GM21786 (cell line): Measurements from ENCODE around the gene CLPSL1.
A peak's percentile ranks its signal among the peaks of the same experiment; 100 is the strongest.
"Not testable (repeated sequence)": the region's sequence is repeated elsewhere in the genome, so short reads cannot be mapped to it uniquely, and the experiment has no call there.

Experiments used
- ATAC-seq: cut with Tn5 transposase; IDR thresholded peaks from one replicate; pipeline ENCODE4 v1.9.1; 2021; ENCODE audit not compliant: unreplicated experiment

The CLPSL1 gene, protein sequence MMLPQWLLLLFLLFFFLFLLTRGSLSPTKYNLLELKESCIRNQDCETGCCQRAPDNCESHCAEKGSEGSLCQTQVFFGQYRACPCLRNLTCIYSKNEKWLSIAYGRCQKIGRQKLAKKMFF

DNA sequence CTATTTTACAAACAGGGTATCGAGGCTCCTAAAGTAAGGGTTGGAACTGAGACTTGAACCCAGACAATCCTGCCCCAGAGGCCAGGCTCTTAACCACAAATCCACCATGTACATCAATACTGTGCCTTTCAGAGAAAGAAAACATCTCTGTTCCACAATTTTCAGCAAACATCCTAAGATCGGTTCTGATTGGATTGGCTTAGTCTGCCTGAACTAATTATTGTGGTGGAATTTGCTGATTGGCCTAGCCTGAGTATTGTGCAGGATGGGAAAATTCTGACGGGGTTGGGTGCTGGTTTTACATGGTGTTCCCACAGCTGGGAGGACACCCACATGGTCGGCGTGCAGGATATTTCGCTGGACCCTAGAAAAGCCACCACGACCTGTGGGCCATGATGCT is at the start of gene CLPSL1:
CLPSL1 (plus strand) TSS at position 301 of the 400 bp plus-strand sequence; CDS start at position 393, 92 bp downstream.
- ATAC-seq = no peak

DNA sequence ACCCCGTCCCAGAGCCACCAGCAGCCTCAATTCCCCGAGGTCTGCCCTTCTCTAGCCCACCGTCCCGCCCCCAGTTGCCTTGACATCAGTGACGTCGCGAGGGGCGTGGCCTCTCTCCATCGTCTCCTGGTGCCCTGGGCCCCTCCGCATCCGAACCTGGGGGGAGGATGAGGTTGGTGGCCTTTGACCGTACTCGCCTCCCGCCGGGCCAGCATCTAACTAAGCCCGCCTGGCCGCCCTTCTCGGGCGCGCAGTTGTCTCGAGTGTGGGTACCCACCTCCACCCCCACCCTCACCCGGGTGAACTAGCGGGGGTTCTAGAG is 49.4 kb upstream of the CLPSL1 start:
- ATAC-seq = peak; percentile 43

DNA sequence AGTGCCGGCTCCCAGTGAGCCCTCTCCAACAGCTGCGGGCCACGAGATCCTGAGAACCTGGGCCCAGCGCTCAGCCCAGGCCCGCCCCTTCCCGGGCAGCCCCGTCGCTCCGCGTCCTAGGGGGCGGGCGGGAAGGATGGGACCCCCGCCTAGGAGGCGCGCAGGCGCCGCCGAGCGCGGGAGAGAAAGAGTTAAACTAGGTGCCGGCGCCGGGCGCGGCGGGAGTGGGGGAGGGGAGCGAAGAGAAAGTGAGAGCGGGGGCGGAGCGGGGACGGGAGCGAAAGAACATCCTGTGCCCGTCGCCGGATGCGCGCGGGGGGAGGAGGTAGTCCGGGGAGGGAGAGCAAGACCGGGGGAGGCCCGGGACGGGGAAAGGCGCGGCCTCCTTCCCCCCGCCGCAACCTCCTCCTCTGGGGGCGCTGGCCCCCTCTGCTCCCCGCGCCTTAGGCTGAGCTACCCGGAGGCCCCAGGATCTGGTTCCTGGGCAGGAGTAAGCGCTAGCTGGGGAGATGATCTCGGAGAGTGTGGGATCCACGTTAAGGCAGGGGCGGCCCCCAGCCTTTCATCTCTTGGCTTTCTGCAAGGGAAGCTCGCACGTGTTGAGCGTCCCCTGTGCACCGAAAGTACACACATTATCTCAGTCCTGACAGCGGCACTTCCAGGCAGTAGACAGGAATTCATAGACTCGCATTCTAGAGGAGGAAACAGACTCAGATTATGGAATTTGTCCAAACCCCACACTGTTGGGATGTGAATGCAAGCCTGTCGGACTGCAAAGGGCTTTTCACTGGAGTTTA is 48.9 kb upstream of the CLPSL1 start:
- peak; percentile 41 for ATAC-seq

DNA sequence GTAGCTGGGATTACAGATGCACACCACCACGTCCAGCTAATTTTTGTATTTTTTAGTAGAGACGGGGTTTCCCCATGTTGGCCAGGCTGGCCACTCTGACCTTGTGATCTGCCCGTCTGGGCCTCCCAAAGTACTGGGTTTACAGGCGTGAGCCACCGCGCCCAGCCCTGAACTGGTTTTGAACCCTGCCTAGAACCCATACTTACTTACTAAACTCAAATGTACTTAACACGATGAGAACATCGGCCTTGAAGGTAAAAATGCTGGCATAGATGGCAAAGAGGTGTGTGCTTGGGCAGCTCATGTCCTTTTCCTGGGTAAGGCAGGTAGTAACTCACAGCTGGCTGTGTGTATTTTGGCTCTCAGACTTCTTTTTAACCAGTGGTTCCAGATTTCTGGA is 47.2 kb upstream of the CLPSL1 start:
- ATAC-seq = no peak

DNA sequence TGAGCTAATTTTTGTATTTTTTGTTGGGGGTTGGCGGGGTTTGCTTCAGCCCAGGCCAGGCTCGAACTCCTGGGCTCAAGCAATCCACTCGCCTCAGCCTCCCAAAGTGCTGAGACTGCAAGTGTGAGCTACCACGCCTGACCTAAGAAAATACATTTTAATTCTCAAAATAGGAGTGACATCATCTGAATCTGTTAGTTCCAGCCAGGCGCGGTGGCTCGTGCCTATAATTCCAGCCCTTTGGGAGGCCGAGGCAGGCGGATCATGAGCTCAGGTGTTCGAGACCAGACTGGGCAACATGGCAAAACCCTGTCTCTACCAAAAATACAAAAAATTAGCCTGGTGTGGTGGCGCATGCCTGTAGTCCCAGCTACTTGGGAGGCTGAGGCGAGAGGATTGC is 46.5 kb upstream of the CLPSL1 start:
- not testable (repeated sequence) for ATAC-seq

DNA sequence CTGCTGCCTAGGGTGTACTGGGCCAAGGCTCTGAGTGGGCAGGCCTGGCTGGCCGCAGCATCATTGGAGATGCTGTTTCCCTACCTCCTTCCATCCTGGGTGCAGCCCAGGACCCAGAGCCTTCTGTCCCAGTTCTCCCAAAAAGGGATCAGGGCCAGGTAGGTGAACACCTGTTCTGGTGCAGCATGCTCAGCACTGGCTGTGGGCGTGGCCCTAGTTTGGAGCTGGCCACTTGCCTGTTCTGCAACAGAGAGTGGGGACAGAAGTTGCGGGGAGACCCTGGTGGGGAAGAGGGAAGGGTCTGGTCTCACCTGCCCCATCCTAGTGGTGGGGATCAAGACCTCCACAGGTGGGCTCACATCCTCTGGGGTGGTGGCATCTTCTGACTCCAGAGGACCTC is 45.4 kb upstream of the CLPSL1 start:
- no peak for ATAC-seq

DNA sequence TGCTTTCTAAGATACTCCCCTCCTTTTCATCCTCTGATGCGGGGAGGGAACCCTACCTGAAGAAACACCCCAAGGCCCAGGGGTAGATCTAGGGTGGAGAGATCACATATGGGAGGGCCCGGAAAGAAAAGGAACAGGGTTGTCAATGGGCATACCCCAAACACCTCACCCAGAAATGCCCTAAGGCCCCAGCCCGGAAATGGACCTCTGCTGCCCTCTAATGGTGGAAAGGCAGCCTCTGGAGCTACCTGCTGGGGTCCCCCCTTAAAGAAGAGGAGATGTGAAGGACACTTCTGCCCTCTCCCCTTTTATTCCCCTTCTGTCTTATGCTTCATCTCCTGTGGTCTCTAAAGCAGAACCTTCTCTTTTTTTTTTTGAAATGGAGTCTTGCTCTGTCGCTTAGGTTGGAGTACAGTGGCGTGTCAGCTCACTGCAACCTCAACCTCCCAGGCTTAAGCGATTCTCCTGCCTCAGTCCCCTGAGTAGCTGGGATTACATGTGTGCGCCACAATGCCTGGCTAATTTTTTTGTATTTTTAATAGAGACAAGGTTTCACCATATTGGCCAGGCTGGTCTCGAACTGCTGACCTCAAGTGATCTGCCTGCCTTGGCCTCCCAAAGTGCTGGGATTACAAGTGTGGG is 44.4 kb upstream of the CLPSL1 start:
- no peak for ATAC-seq

DNA sequence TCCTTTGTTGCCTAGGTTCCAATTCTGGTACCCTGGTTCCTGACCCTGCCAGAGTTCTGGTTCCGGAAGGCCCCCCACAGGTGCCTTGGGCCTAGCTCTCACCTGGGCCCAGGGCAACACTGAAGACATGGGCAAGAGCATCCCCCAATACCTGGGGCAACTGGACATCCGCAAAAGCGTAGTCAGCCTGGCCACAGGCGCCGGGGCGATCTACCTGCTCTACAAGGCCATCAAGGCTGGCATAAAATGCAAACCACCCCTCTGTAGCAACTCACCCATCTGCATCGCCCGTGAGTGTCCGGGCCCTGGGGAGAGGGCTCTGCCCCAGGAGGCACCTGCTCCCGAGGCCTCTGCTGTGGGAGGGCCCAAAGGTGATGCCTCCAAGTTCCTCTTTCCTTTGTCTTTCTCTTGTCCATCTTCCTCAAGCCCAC is 43.8 kb upstream of the CLPSL1 start, which contains the start of gene ARMC12:
ARMC12 (plus strand) TSS at position 51 of the 431 bp plus-strand sequence; CDS start at position 128, 77 bp downstream.
- ATAC-seq = no peak

DNA sequence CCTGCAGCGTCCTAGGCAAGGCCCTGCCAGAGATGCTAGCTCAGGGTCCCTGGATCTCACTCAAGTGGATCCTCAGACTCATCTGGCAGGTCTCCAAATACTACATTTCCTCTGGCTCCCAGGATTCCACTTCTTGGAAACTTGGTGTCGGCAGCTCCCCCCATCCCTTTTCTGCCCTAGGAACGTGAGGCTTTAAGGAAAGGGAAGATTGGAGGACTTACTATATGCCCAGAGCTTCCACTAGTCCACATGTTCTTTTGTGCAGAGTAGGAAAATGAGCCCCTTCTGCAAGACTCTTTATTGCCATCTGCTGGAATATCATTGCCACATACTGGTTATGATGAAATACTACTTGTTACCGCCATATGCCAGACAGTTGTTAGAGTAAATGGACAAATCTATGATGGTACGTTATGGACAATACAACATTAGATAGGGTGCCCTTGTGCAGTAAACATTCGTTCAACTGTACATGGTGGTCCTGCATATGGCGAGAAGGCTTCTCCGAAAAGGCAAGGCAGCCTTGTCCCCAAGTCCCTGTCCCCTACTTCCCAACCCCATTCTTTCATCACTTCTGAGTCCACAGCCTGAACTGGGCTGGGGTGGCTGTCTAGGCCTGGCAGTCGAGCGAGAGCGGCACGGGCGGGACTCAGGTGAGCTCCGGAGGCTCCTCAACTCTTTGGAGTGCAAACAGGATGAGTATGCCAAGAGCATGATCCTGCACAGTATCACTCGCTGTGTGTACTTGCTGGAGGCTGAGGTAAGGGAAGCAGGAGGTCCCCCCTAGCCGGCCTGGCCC is 43.2 kb upstream of the CLPSL1 start:
- ATAC-seq = no peak

DNA sequence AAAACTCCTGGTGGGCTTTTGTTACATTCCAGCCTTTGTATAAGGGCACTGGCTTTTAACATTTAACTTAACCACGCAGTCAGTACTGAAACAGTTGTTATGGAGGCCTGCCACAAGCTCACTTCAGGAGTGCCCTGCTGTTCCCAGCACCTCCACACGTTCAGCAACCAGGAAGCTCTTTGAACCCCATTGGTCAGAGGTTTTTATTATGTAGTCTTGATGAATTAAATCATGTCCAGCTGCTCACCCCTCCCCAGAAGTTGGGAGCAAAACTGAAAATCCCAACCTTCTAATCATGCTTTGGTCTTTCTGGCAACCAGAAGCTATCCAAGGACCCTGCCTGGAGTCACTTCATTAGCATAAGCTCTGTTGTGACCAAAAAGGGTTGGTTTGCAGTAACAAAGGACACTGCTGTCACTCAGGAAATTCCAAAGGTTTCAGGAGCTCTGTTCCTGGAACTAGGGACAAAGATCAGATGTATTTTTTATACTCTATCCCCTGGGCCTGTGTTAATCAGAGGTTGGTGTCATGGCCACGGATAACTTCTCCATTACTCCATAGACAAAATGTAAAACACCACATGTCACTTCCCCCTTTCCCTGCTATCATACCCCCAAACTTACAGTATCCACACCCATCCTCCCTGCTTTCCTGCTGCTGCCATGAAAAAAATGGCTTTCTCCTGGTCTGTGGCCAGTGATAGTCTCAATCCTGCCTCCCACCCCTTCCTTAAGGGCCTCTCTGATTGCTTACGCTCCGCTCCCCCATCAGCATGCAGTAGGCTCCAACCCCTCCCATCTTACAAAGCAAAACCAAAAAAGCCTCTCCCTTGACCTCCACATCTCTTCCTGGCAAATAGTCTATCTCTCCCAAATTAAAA is 40.9 kb upstream of the CLPSL1 start:
- no peak for ATAC-seq

DNA sequence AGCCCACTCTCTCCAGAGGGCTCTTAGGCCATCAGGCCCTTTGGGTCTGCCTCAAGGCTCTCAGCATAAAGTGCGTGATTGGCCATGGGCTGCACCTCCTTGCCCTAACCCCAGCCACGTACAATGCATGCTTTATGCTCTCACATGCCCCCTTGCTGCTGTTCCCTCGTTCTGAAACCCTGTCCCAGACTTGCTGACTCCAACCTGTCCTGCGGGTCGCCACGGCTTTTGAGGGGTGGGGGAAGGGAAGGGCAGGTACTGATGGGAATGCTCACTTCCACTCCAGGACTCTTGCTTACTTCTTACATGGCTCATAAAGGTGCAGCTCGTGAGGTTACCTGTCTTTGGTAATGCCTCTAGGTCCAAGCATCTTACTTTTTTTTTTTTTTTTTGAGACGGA is 38.0 kb upstream of the CLPSL1 start:
- ATAC-seq = no peak

DNA sequence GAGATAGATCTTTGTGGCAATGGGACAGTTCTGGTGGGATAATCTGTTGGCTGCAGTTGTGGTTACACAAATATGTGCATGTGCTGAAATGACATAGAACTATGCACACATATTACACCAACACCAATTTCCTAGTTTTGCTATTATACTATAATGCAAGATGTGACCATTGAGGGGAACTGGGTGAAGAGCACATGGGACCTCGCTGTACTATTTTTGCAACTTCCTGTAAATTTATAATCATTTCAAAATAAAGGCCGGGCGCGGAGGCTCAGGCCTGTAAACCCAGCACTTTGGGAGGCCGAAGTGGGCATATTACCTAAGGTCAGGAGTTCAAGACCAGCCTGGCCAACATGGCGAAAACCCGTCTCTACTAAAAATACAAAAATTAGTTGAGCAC is 35.3 kb upstream of the CLPSL1 start:
- ATAC-seq = no peak

DNA sequence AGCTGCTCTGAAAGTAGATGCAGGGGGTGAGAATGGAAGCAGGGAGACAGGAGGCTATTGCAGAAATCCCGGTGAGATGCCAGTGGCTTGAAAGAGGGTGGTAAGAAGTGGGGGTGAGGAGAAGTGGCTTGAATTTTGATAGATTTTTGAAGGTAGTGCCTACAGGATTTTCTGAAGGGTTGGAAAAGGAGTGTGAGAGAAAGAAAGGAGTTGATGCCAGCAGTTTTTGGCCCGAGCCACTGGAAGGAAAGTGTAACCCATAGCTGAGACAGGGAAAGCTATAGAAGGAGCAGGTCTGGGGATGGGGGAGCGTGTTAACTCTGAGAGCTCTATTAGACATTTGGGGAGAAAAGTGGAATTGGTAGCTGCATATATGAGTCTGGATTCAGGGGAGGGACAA is 34.3 kb upstream of the CLPSL1 start:
- ATAC-seq = no peak

DNA sequence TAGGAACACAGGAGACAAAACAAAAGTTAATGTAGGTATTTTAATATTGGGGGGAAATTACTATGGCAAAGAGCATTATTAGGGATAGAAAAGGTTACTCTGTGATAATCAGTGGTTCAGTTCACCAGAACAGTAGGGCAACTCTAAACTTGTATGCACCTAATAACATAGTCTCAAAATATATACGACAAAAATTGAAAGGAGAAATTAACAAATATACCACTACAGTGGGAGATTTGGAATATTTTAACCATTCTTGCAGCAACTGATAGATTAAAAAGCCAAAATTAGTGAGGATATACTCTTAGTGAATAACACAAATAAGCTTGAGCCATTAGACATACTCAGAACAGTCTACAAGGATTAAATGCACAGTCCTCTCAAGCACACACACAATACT is 32.9 kb upstream of the CLPSL1 start:
- ATAC-seq = no peak

DNA sequence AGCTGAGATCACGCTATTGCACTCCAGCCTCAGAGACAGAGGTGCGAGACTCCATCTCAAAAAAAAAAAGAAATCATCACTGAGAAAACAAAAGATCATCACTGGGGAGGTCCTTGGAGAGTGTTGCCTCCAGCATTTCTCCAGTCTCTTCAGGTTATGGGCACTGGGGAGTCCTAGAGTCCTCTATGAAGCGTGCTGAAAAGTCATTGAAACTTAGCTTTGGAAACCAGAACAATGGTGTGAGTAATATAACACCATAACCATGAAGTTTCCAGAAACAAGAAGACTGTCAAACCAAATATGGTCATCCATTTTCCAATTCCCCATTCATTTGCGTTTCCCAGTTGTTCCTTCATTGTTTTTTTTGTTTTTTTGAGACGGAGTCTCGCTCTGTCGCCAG is 30.3 kb upstream of the CLPSL1 start:
- ATAC-seq = no peak

DNA sequence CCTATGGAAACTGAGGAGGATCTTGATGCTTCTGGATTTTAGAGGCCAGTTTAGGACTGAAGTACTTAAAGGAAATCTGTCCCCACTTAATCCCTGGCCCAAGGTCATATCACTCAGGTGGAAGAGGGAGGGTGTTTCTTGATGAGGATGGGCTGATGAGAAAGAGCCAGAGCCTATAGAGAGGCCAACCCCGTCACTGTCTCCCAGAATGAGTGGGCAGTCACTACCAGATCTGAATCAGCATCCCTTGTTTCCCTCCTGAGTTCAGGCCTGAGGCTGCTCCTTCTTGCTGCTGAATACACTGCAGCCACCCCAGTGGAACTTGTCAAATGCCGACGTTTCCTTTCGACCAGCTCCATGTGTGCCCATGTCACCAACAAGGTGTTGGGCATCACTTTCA is 29.2 kb upstream of the CLPSL1 start:
- no peak for ATAC-seq

DNA sequence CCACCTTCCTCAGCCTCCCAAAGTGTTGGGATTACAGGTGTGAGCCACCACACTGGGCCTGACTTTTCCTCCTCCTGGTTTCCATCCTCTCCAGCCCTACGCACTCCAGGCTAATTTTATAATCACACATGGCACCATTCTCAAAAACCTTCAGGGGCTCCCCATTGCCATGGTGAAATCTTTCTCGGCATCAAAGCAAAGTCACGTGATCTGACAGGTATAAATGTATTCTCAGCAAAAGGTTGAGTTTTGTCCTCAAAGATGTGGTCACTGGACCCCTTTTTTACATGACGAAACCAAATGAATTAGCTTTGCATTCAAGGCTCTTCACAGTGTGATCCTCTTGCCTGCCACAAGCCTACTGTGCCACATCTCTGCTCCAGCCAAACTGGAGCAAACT is 28.5 kb upstream of the CLPSL1 start:
- ATAC-seq = no peak

DNA sequence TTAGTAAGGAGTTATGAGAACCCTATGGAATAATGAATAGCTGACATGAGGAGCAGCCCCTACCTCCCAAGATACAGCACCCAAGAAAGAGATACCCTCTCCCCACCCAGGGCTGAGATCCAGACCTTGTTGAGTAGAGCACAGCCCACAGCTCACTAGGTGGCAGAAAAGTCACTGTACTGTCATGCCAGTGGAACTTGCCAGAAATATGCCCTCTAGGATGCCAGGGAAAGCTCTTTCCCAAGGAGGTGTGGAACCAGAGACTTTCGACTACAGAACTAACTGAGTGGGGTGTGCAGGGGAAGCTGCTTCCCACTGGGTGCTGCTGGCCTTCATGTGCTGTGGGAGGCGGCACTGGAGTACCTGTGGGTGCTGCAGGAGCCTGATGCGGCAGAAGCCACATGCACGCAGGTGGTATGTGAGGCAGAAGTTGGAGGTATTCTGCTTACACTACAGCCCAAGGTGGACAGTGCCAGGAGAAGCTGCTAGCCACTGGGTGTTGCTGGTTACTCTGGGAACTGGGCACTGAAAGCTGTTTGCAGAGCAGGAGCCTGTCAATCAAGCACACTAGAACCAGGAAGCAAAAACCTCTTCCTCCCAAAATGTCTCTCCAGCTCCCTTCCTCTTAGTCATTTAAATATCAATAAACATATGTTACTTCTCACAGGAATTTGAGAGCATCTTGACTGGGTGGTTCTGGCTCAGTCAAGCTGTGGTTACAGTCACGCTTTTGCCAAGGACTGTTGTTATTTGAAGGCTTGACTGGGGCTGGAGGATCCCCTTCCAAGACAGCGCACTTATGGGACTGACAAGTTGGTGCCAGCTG is 26.2 kb upstream of the CLPSL1 start:
- ATAC-seq = no peak

DNA sequence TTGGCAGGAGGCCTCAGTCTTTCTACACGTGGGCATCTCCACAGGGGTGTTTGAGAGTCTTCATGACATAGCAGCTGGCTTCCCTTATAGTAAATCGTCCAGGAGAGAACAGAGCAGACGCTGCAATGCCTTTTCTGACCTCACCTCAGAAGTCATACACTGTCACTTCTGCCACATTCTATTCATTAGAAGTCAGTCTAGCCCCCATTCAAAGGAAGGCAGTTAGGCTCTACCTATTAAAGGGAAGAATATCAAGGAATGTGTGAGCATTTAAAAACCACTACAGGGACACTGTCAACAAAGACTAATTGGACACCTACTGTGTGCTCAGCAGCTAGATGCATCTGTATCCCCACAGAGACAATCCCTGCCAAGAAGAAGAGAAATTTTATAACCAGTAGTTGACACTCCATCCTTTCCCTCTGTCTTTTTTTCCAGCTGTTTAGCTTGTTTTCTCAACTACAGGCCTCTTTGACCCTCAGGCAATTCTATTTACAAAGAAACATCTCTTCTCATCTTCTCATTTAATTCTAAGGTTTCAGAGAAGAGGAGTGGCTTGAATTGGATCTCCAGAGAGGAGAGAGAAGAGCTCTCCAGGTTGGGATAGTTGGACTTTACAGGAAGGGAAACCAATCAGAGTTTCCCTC is 25.4 kb upstream of the CLPSL1 start:
- ATAC-seq = no peak
